Hepatocyte (in vitro differentiated cells): Measurements from ENCODE around the gene SOX6. TPM values are rescaled to one million over a fixed set of nuclear protein-coding genes. Genes with fewer than 3 reads are reported as not detected.
A peak's percentile ranks its signal among the peaks of the same experiment; 100 is the strongest.

Experiments used
- DNase-seq: peaks from one replicate; pipeline ENCODE4 v3.0.0-alpha.2; 2016; ENCODE audit warnings: low spot score
- H2AFZ ChIP-seq: fragments of 200-600 bp; sonication (generic); 2 replicates; pipeline ENCODE4 v1.6.0; 2016; ENCODE audit warnings: antibody characterized with exemption, mild to moderate bottlenecking
- H3K27ac ChIP-seq: fragments of 200-600 bp; sonication (generic); 2 replicates; pipeline ENCODE4 v1.5.1; 2016; ENCODE audit warnings: mild to moderate bottlenecking
- H3K27me3 ChIP-seq: fragments of 200-600 bp; sonication (generic); 2 replicates; pipeline ENCODE4 v1.6.1; 2016
- H3K36me3 ChIP-seq: fragments of 200-600 bp; sonication (generic); replicated peaks from 2 replicates; pipeline ENCODE4 v1.5.1; 2016; ENCODE audit warnings: low read depth; ENCODE audit not compliant: insufficient read depth
- H3K4me1 ChIP-seq: fragments of 200-600 bp; sonication (generic); 2 replicates; pipeline ENCODE4 v1.5.1; 2016; ENCODE audit warnings: mild to moderate bottlenecking, moderate library complexity; ENCODE audit not compliant: insufficient read depth
- H3K4me2 ChIP-seq: fragments of 200-600 bp; sonication (generic); 2 replicates; pipeline ENCODE4 v1.6.0; 2016
- H3K4me3 ChIP-seq: fragments of 200-600 bp; sonication (generic); 2 replicates; pipeline ENCODE4 v1.5.1; 2016; ENCODE audit warnings: mild to moderate bottlenecking
- H3K79me2 ChIP-seq: fragments of 200-600 bp; sonication (generic); 2 replicates; pipeline ENCODE4 v1.6.0; 2017; ENCODE audit warnings: mild to moderate bottlenecking
- H3K9me2 ChIP-seq: fragments of 200-600 bp; sonication (generic); replicated peaks from 2 replicates; pipeline ENCODE4 v1.6.0; 2017; ENCODE audit warnings: mild to moderate bottlenecking; ENCODE audit not compliant: insufficient read depth
- H3K9me3 ChIP-seq: fragments of 200-600 bp; sonication (generic); 2 replicates; pipeline ENCODE4 v1.5.1; 2016; ENCODE audit warnings: low read depth, mild to moderate bottlenecking
- H4K20me1 ChIP-seq: fragments of 200-600 bp; sonication (generic); 2 replicates; pipeline ENCODE4 v1.6.0; 2016; ENCODE audit warnings: mild to moderate bottlenecking; ENCODE audit not compliant: insufficient read depth, poor library complexity, severe bottlenecking
- EZH2 ChIP-seq: fragments of 200-600 bp; sonication (generic); IDR thresholded peaks from 2 replicates; pipeline ENCODE4 v1.6.1; 2016; ENCODE audit warnings: antibody characterized with exemption, mild to moderate bottlenecking, borderline replicate concordance
- EZH2phosphoT487 ChIP-seq: fragments of 200-600 bp; sonication (generic); IDR thresholded peaks from one replicate; pipeline ENCODE4 v1.6.1; 2018; ENCODE audit warnings: antibody characterized with exemption, mild to moderate bottlenecking, low read depth, moderate library complexity; ENCODE audit not compliant: unreplicated experiment, severe bottlenecking
- WGBS: methylation state at CpG from one replicate; pipeline ENCODE4 v1.1.6; 2016; ENCODE audit warnings: low lambda C conversion rate; ENCODE audit errors: missing lambda C conversion rate; 5-methylcytosine and 5-hydroxymethylcytosine counted together
- polyA plus RNA-seq: library from polyadenylated mRNA; unstranded; fragments of >200 nt; fragmentation: Nextera tagmentation; extraction: Ambion mirVana; gene quantifications from 2 replicates; pipeline ENCODE4 v1.2.1, GENCODE V29; 2016
- total RNA-seq: library from RNA; depleted of rRNA; stranded (reverse); fragments of >200 nt; gene quantifications from 2 replicates; pipeline ENCODE4 v1.2.3, GENCODE V29; 2014
- TF ChIP-seq, protein P1 (sequence below): fragments of 200-600 bp; sonication (generic); IDR thresholded peaks from 2 replicates; pipeline ENCODE4 v1.5.1; 2016; ENCODE audit warnings: antibody characterized with exemption, mild to moderate bottlenecking; ENCODE audit not compliant: poor library complexity

Gene SOX6
- total and polyA plus RNA-seq, 2 experiments from 2014 or later = 23.2 to 75.7 TPM

DNA sequence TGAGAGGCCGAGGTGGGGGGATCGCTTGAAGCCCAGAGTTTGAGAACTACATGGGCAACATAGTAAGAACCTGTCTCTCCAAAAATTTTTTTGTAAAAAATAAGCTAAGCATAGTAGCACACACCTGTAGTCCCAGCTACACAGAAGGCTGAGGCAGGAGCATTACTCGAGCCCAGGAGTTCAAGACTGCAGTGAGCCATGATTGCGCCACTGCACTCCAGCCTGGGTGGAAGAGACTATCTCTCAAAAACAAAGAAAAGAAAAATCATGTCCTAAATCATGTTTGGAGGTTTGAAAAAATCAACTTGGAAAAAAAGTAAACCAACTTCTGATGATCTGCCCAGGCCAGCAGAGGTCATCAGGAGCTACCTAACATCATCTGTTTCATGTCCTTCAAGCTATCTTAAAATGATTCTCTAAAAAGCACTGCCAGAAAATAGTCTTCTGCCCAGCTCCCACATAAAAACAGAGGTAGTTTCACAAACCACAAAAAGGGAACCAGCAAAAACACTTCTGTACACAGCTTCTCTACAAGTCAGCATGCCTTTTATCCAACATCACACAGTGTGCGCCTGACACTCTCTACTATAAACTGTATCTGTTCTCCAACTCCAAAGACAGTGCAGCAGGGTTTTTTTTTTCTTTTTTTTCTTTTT is 165.0 kb downstream of the SOX6 start:
- DNase-seq = no peak
- TF ChIP-seq, protein P1, sequence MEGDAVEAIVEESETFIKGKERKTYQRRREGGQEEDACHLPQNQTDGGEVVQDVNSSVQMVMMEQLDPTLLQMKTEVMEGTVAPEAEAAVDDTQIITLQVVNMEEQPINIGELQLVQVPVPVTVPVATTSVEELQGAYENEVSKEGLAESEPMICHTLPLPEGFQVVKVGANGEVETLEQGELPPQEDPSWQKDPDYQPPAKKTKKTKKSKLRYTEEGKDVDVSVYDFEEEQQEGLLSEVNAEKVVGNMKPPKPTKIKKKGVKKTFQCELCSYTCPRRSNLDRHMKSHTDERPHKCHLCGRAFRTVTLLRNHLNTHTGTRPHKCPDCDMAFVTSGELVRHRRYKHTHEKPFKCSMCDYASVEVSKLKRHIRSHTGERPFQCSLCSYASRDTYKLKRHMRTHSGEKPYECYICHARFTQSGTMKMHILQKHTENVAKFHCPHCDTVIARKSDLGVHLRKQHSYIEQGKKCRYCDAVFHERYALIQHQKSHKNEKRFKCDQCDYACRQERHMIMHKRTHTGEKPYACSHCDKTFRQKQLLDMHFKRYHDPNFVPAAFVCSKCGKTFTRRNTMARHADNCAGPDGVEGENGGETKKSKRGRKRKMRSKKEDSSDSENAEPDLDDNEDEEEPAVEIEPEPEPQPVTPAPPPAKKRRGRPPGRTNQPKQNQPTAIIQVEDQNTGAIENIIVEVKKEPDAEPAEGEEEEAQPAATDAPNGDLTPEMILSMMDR = peak; percentile 17
- TF ChIP-seq EZH2phosphoT487 = no peak
- H4K20me1 ChIP-seq = no peaks in the 10 kb centered on the region
- no peaks in the 10 kb centered on the region for H3K27me3 ChIP-seq
- H3K9me3 ChIP-seq = no peaks in the 10 kb centered on the region
- H3K4me2 ChIP-seq = peak overlapping the region; percentile 17
- H3K4me3 ChIP-seq = no peak overlapping the region
- peaks cover 7% of the 10 kb centered on the region for H3K79me2 ChIP-seq
- H3K9me2 ChIP-seq = no peaks in the 10 kb centered on the region
- H3K27ac ChIP-seq = no peak overlapping the region
- no peaks in the 10 kb centered on the region for H3K36me3 ChIP-seq
- 84% methylated on average over 5 of the region's 5 CpGs for WGBS
- no peak overlapping the region for H2AFZ ChIP-seq
- H3K4me1 ChIP-seq = peaks cover 9% of the 10 kb centered on the region

DNA sequence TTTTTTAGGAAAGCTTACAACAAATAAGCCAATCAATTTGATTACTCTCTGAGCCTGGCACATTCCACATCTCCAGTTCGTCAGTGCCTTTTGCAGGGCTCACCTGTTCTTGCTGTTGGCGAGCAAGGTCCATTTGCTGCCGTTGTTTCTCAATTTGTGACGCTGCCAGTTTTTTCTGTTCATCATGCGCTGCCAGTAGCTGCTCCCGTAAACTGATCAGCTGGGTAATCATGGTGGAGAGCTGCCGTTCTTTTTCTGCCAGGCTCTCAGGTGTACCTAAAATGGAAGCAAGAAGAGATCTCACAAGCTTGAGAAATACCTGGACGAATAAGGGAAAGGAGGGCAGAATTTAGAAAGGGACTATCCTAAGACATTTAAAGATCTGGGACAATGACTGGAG is 169.7 kb downstream of the SOX6 start:
- no peaks in the 10 kb centered on the region for H3K36me3 ChIP-seq
- H3K27ac ChIP-seq = no peak overlapping the region
- H3K79me2 ChIP-seq = peaks cover 5% of the 10 kb centered on the region
- no peaks in the 10 kb centered on the region for H3K9me2 ChIP-seq
- H3K9me3 ChIP-seq = no peaks in the 10 kb centered on the region
- no peak overlapping the region for H3K4me2 ChIP-seq
- no peaks in the 10 kb centered on the region for H4K20me1 ChIP-seq
- peaks cover 12% of the 10 kb centered on the region for H3K4me1 ChIP-seq
- no peak overlapping the region for H3K4me3 ChIP-seq
- no peaks in the 10 kb centered on the region for H3K27me3 ChIP-seq
- DNase-seq = no peak
- WGBS = 92% methylated on average over 8 of the region's 8 CpGs
- H2AFZ ChIP-seq = no peak overlapping the region
- TF ChIP-seq EZH2 (no peak), EZH2phosphoT487 (no peak)
- TF ChIP-seq, protein P1 = no peak

DNA sequence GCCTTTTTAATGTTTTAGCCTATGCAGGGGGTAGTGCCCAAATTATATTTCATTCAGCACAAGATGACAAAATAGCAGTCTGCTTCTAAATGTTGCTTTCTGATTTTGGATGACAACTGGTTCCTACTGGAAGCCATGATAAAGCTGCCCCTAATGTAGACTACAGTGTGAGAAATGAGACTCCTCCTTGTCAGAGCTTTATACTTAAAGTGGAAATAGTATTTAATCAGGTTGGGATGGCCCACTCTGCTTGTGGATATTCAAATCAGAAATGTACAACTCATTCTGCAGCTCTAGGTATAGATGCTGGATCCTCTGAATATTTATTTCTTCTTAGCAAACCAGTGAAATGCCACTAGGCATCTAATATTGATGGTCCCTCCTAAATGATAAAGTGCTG is 171.3 kb downstream of the SOX6 start:
- peaks cover 3% of the 10 kb centered on the region for H3K79me2 ChIP-seq
- H3K27me3 ChIP-seq = no peaks in the 10 kb centered on the region
- DNase-seq = no peak
- peak overlapping the region; percentile 81 for H3K27ac ChIP-seq
- TF ChIP-seq EZH2phosphoT487 (no peak), EZH2 (no peak)
- TF ChIP-seq, protein P1 = no peak
- H3K4me1 ChIP-seq = peaks cover 12% of the 10 kb centered on the region
- peak overlapping the region; percentile 26 for H3K4me2 ChIP-seq
- no peak overlapping the region for H2AFZ ChIP-seq
- no peaks in the 10 kb centered on the region for H3K9me3 ChIP-seq
- H4K20me1 ChIP-seq = no peaks in the 10 kb centered on the region
- no peaks in the 10 kb centered on the region for H3K9me2 ChIP-seq
- no peak overlapping the region for H3K4me3 ChIP-seq
- no peaks in the 10 kb centered on the region for H3K36me3 ChIP-seq

DNA sequence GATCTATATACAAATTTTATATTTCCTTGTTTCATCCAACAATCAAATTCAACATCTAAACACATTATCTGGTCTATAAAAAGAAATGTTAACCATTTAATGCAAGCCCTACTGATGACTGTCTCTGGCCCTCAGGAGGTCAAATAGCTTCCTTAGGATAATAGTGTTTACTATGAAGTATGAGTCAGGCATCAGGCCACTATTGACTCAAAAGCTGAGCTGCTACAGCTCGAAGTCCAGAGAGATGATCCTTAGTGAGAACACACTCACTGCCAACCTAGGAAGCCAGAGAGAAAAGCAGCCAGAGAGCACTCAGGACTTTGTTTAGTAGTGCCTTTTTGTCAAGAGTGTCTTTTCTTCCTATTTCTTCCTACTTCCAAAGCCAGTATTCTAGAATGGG is 171.8 kb downstream of the SOX6 start:
- peak overlapping the region; percentile 81 for H3K27ac ChIP-seq
- TF ChIP-seq, protein P1 = no peak
- no peak for TF ChIP-seq EZH2phosphoT487
- TF ChIP-seq EZH2 = no peak
- no peaks in the 10 kb centered on the region for H4K20me1 ChIP-seq
- H3K79me2 ChIP-seq = peaks cover 3% of the 10 kb centered on the region
- H2AFZ ChIP-seq = no peak overlapping the region
- H3K4me3 ChIP-seq = no peak overlapping the region
- H3K4me1 ChIP-seq = peaks cover 12% of the 10 kb centered on the region
- no peaks in the 10 kb centered on the region for H3K36me3 ChIP-seq
- peak overlapping the region; percentile 26 for H3K4me2 ChIP-seq
- no peaks in the 10 kb centered on the region for H3K9me2 ChIP-seq
- no peaks in the 10 kb centered on the region for H3K9me3 ChIP-seq
- peak; percentile 75 for DNase-seq
- WGBS = 17% methylated on average over 1 of the region's 1 CpG
- H3K27me3 ChIP-seq = no peaks in the 10 kb centered on the region
